Hematopoietic multipotent progenitor cell treated with erythropoietin and hydrocortisone succinate and interleukin-3 and kit ligand, for 15 days (in vitro differentiated cells): Measurements from ENCODE around the gene NID1.

ENCODE experiments used
- DNase-seq: peaks from one replicate; pipeline ENCODE4 v3.0.0-alpha.2; 2015; ENCODE audit warnings: low spot score

The NID1 gene

DNA sequence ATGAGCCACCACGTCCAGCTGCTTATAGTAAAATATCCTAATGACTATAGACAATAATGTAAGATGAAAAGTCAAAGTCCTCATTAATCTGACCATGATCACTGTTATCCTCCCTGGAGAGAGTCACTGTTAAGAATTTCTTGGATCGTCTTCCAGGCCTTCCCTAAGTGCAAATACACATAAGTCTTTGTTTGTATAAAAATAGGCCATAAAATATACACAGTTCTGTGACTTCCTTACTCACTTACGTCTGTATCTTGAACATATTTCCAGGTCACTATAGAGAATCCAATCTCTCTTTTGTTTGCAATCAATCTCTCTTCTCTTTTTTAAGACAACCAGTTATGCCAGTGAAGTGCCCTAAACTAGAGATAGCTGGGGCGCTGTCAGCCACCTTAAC lies 109.1 kb downstream of the NID1 start:
- DNase-seq = no peak

DNA sequence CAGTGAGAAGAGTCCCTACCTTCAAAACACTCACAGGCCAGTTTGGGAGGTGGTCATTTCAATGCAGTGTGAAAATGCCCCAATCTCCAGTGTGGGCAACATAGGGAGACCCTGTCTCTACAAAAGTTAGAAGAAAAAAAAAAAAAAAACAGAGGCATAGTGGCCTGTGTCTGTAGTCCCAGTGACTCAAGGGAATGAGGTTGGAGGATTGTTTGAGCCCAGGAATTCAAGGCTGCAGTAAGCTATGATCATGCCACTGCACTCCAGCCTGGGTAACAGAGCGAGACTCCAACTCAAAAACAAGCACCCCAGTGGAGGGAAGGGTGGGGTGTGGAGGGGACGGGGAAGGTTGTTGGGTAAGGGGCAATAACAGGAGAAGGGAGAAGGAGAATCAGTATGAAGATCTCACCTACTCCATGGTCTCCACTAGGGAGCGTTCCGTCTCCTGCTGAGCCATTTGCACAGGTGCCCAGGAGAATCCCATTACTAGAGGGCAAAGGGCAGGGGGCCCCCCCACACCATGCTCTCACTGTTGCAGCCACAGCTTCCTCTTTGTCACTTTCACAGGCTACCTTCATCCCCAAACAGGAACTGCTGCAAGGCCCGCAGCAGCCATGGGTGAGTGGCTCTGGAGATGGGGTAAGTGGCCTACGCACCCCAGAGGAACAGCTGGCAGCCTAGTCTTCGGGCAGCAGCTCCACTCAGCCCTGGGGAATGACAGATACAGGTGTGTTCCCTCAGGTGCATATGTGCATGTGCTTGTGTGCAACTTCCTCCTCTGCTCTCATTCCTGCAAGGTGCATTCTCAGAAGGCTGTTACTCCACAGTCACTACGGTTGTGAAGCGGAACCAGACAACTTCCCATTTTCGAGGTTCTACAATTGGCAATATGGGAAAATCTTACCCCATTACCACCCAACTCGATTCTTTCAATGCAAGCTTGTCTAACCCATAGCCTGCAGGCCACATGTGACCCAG lies 110.3 kb downstream of the NID1 start:
- DNase-seq = no peak

DNA sequence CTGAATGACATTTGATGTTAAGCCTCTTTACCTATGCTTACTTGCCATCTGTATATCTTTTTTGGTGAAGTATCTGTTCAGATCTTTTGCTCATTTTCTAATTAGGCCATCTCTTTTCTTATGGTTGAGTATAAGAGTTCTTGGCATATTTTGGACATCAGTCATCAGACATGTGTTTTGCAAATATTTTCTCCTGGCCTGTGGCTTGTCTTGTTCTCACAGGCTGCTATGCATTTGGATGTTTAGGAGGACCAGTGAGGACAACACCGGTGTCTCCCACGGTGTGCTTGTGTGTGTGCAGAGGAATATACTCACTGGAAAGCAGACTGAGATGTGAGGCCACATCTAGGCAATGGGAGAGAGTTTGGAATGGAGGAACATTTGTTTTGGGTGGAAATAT lies 111.1 kb downstream of the NID1 start:
- DNase-seq = no peak

DNA sequence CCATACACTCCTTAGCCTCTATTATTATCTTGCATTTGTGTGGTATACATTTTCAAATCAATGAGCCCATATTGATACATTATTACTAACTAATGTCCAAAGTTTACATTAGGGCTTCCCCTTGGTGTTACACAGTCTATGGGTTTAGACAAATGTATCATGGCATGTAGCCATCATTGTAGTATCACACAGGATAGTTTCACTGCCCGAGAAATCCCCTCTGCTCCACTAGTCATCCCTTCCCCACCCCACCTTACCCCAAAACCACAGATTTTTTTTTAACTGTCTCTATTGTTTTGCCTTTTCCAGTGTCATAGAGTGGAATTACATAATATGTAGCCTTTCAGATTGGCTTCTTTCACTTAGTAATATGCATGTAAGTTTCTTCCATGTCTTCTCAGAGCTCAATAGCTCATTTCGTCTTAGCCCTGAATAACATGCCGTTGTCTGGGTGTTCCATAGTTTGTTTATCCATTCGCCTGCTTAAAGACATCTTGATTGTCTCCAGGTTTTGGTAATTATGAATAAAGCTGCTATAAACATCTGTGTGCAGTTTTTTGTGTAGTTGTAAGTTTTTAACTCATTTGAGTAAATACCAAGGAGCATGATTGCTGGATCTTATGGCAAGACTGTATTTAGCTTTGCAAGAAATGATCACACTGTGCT lies 111.8 kb downstream of the NID1 start:
- no peak for DNase-seq

DNA sequence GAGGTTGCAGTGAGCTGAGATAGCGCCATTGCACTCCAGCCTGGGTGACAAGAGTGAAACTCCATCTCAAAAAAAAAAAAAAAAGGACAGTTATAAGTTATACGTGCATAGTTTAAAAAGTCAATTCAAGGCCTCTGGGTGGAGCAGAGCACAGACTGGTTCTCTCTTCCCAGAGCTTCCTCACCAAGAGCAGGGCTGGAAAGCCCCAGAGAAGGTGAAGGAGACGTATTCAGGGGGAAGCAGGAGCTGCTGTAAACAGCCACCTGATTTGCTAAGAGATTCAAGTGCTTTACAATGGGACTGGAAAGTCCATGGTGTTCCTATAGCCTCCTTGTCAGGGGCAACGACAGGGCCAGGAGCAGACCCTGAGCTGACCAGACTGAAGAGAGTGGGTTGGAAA lies 113.2 kb downstream of the NID1 start:
- no peak for DNase-seq

DNA sequence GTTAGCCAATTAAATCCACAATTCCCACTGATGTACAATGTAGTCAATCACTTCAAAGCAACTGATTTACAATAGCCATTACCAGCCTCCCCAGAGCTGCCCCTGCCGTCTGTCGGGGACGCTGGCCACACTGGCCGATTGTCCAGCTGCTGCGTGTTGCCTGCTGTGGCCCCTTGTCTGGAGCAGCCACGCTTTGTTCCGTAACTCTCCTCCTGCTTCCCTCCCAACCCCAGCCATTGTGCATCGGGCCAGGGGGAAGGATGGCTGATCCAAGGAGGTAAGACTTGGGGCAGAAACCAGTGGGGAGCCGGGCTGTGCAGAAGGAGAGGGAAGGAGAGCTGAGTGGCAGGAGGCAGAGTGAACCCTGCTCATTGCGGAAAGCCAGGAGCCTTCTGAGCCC lies 114.6 kb downstream of the NID1 start:
- DNase-seq = no peak

DNA sequence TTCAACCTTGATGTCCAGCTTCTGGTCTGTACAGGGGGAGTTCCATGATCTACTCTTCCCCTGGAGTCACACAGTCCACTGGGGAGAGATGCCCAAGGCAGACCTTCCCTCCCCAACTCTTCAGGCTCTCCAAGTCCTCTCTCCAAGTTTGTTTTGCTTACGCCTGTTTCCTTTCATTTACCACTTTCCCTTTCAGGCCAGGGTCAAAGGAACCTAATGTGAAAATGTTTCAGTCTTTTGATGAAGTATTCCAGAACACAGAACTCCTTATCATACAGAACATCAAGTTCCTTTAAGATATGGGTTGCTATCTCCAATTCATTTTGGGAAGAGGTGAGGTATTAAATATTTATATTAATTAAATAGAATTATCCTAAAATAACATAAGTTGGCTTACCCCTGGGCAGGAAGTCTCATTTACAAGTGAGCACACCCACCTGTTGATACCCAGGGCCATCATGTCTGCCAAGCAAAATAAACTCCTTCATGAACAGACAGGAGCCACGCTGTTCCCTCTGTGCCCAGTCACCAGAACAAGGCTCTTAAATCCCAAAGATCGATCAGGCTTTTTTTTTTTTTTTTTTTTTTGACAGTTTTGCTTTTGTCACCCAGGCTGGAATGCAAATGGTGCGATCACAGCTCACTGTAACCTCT lies 116.0 kb downstream of the NID1 start:
- DNase-seq = no peak

DNA sequence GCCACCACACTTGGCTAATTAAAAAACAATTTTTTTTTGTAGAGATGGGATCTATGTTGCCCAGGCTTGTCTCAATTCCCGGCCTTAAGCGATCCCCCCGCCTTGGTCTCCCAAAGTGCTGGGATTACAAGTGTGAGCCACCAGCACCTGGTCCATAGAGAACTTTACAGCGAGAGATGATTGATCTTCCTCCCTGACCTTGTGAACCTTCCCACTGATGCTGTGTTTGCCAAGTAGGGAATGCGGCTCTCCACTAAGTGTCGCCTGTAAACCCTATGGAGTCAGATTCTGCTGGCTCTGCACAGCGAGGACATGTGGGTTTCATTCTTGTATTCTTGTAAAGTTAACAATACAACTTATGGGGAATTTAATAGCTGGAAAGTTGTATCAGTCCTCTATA lies 116.9 kb downstream of the NID1 start:
- no peak for DNase-seq

DNA sequence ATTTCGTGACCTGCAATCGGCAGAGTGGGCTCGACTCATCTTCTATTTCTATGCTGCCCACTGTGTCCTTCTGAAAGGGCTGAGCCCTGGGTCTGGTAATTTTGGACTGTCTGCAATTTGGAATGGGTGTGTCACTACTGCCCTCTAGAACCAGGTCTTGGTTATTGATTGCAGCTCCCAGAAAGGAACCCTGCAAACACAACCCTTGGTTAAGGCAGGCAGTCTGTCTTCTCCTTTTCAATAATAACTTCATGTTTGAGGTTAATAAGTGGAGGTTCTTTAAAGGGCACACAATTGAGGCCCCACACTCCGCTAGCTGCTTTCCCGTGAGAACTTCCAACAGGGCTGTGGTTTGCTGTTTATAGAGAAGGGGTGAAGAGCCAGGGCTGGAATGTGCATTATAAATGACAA lies 118.3 kb downstream of the NID1 start:
- no peak for DNase-seq

DNA sequence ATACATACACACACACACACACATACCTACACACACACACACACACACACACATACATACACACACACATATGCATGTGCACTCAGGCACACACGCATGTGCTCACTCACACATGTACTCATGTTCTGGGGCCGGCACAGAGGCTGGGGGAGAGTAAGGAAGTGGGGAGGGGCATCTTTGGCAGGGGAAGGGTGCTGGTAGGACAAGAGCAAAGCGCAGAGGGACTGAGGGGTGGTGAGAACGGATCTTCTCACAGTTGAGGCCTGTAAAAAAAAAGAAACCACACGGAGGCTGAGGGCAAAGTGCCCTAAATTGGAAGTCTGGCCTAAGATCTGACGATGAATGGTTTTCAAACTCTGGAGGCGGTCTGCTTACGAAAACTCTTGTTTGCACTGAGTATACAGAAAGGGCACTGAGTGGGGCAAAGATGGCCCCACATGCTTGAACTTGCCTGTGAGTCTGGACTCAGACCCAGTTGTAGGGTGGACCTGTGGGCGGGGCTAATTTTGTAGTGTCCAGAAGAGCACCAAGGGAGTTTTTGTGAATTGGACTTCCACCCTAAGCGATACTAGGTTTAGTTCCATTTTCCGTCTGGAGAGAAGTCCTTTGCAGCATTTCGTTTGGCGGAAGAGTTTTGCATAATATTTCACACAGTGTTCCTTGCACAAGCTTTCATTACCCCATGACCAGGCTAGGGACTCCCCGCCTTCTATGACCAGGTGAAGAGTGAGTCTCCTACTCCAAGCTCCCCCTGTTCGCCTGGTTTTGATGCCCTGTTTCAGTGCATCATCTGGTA lies 118.9 kb downstream of the NID1 start:
- no peak for DNase-seq

DNA sequence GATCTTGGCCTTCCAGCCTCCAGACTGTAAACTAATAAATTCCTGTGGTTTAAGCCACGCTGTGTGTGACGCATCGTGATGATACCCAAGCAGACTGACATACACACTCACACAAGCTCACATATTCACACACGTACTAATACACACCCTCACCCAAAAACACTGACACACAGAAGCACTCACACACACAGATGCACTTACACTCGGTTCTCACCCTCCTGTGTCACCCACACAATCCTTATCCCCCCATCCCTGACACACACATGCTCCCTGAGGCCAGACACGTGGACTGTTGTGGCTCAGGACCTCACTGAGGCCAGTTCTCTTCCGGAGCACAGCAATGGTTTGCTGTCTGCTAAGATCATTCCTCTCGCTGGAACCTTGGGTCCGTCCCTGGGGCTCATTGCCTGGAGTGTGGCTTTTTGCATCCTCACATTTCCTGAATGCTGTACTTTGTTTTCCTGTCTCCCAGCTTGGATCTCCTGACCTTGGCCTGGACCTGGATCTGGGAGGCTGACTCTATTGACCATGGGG lies 121.2 kb downstream of the NID1 start:
- DNase-seq = no peak

DNA sequence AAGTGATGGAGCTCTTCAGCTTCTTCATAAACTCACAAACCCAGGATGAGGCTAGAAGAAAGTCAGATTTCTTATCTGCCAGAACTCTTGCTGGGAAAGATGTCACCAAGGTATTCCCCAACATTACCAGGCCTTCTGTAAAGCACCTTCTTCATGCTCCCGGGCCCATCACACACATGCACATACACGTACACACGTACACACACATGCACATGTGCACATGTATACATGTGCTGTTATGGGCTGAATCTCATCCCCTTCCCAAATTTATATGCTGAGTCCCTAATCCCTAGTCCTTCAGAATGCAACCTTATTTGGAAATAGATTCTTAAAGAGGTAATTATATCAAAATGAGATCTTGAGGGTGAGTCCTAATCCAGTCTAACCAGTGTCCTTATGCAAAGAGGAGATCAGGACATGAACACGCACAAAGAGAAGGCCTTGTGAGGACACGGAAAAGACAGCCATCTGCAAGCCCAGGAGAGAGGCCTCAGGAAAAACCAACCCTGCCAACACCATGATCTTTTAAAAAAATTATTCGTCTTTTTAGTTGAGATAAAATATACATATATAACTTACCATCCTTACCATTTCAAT lies 121.8 kb downstream of the NID1 start:
- DNase-seq = no peak

DNA sequence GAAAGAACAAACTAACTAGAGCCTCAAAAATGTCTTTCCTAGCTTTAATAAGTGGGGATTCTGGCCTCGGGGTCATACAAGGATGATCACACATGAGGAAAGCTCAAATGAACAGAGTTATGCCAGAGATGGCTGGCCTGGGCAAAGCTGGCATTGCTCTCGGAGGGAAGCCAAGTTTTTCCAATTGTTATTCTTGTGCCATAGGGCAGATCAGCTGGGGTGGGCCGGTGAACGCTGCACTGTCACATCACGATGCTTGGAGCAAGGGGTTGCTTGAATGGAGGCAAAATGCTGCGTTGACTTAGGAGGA lies 122.3 kb downstream of the NID1 start:
- no peak for DNase-seq

DNA sequence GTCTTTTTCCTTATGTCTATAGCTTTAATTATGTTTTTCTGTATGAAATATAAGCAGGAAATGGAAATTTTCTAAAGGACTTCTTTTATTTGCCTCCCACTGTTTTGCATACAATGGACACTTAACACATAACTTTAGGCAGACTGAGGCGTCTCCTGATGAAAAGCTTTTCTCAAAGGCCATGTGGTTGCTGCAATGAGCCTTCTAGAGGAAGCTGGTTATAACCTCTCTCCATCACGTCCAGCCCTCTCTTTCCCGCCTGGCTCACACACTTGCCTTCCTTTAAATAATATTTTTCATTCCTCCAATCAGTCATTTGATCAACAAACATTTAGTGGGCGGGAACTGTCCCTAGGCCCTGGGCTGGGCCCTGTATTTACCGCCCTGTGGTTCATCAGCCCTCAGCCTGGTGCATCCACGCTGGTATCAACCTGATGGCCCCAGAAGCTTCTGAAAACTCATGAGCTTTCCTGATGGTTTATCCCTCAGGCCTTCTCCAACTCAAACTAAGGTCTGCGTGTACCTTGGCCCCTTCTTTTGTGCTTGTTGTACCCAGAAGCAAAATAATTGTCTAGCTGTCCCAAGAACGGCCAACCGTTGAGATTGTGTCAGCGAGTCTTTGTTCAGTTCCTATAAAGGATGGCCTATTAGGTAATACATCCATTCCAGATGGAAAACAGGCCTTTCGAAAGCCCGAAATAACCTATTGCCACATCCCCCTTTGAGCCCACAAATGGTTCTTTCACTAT lies 122.8 kb downstream of the NID1 start:
- no peak for DNase-seq

DNA sequence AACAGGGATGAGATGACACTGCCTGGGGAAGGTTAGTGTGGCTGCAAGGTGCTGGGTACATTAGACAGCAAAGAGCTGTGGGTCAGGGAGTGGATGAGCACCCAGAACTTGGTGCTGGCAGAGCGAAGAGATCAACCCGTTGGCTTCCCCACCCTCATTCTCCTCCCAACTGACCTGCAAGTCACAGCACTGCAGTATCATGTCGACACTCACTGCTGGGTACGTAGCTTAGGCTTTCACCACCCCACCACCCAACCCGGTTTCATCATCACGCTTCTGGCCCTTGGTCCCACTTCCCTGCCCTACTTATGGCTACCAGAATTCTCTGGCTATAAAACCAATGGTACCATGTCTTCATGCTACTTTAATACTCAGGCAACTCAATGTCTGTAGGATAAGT lies 124.6 kb downstream of the NID1 start:
- no peak for DNase-seq

DNA sequence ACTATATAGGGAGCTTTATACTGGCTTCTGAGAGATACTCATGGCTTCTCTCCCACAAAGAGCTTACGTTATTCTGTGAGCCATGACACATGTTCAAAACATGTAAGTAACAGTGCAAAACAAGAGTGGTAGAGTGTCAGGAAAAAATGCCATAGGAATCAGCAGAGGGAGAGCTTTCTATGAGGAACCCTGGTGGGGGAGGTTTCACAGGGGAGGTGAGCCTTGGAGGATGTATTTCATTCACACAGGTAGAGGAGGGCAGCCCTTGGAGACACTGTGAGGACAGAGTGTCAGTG lies 125.5 kb downstream of the NID1 start:
- DNase-seq = no peak

DNA sequence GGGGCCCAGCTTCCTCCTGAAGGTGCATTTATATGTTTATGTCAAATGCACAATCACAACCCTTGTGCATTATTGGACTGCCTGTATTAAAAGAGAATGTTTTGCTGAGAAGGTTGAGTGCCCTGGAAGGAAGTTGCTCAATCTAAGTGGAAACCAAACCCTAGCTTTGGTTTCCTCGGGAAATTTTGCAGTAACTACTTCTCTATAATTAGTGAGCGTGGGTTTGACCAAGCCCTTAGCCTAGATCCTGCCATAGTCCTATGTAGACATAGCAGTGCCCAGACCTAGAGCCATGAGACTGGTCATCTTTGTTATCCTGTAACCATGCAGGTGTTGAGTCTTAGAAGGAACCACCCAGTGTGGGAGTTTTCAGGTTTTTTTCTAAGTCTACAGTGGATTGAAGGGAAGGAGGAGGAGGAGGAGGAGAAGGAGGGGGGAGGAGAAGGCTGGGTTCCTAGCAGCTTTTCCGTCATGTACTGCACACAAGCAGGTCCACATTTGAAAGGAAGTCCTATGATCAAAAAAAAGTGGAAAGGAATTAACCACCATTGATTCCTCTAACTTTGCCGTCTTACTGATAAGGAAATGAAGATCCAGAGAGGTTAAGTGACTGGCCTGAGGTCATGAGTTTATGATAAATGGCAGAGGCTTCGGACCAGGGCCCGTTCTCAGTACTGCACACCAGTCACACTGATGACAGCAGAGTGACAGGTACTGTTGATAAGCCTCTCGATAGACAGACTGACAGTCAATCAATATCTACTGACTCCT lies 126.0 kb downstream of the NID1 start:
- no peak for DNase-seq

DNA sequence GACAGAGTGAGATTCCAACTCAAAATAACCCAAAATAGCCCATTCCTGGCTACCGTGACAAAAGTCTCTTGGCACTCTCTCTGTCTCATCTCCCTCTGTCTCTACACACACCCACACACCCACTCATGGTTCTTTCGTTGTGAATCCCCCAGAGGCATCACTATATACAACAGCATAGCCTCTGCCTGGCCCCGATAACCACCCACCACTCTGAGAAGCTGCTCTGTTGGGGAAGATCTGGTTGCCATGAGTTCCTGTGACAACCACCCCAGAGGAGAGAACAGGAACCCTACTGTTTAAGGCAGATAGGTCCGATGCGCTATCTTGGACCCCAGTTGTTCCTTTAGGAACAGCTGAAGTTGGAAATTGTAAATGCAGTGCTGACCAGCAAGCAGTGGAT lies 127.8 kb downstream of the NID1 start:
- no peak for DNase-seq

DNA sequence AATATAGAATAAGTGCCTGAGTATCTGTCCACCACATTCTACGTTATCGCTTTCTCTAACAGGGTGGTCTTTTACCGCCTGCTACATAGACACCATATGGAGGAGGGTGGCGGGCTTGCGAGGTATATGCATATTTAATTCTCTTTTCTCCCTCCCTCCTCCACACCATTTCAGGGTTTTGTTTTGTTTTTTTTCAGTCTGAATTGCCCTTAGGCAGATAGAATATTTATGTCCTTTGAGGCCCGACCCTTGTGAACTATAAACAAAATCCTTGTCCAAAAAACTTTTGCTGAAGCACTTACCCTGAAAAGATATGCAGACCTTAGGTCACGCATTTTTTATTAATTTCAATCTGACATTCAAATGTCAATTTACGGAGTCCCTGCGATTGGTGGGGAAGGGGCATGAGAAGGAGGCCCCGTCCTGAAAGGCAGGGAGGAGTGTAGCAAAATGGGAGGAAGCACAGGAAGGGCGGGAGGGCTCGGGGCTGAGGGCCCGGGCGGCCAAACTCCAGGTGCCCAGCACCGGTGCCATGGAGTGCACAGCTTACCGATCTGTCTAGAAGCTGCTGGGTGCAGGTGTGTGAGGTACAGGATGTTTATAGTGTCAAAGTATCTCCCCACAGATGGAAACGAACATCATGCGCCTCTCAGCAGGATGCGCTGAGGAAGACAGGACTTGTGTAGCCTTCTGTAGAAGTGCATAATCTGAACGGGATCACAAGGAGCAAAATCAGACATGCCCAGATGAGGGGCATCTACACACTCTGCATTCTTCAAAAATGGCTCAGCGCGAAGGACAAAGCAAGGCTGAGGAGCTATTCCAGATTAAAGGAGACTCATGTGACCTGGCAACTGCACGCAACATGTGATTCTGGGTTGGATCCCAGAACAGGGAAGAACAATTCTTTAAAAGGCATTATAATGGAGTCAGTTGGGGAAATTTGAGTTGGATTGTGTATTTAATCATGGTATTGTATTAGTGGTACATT lies 129.4 kb downstream of the NID1 start:
- DNase-seq = no peak
